Stimulated activated CD4-positive, alpha-beta T cell treated with anti-CD3 and anti-CD28 coated beads, Interleukin-12 subunit alpha, Interleukin-12 subunit beta, amount 100 ng/mL, for 24 hours (primary cell): ENCODE data around the gene IL32.
"Not testable (repeated sequence)": the region's sequence is repeated elsewhere in the genome, so short reads cannot be mapped to it uniquely, and the experiment has no call there.

Experiments used
- DNase-seq, 2 experiments: peaks; one replicate each; pipeline ENCODE4 v3.0.0-alpha.2; 2020; ENCODE audit warnings: low read depth in 2 of 2

IL32 gene

GRCh38 chr16:3070608-3071111, 5.2 kb downstream of the IL32 start:
- no peak for DNase-seq

DNA sequence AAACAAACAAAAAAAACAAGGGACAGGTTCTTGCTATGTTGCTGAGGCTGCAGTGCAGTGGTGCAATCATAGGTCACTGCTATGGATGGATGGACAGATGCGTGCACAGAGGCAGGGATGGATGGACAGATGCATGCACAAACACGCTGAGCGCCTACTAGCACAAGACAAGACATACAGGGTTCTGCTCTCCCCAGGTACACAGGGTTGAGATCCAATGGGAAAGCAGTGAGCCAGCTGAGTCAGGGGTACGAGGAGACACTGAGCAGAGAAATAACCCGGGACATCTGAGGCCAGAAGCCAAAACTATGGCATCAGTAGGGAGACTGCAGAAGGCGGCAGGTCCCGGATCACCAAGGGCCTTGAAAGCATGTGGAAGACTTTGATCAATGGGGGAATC, 6.2 kb downstream of the IL32 start:
- DNase-seq: no peak

DNA sequence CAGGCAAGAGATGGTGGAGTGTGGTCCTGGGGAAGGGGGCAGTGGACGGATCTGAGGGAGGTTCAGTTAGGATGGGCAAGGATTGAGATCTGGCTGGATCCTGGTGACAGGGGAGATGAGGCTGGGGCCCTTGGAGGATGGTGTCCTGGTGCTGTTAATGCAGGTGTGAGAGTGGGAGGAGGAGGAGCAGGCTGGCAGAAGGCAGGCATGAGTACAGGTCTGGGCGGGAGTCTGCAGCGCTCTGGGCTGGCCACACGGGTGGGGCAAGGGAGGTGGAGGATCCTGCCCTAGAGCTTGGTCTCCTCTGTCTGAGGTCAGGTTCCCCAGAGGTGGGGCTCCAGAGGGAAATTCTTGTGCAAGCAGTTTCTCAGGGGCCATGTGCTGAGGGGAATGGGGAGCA, 6.7 kb downstream of the IL32 start:
- DNase-seq: not testable (repeated sequence)

DNA sequence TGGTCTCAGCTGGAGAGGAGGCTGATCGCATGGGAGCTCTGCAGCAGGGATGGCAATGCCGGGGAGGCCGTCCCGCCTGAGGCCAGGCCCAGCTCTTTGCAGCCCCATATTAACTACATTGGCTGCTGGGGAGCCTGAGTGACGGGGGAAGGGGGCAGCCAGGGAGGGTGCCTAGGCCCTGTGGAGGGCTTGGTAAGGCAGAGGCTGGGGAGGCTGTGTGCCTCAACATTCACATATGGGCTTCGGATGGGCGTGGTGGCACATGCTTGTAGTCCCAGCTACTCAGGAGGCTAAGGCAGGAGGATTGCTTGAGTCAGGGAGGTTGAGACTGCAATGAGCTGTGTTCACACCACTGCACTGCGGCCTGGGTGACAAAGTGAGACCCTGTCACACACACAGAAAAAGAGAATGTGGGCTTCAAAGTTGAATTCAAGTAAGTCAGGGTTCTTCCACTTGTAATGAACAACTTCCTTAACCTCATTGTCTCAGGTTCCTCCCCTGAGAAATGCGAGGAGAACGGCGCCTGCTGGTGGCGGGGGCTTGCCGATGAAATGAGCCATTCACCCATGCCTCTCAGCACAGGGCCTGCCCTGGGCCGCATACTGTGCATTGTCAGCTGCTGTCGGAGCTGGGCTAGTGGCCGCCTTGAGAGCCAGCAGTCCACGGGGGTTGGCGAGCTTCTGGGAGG, 7.3 kb downstream of the IL32 start:
- not testable (repeated sequence) for DNase-seq

- DNase-seq: no peak
Measured at GRCh38 chr16:3073448-3073847, 8.0 kb downstream of the IL32 start.

GRCh38 chr16:3074860-3075522, 9.6 kb downstream of the IL32 start:
- no peak for DNase-seq

GRCh38 chr16:3075523-3075915, 10.1 kb downstream of the IL32 start:
- DNase-seq: no peak

GRCh38 chr16:3075946-3076345, 10.5 kb downstream of the IL32 start:
- not testable (repeated sequence) for DNase-seq

GRCh38 chr16:3076577-3076976, 11.1 kb downstream of the IL32 start:
- DNase-seq: no peak

DNA sequence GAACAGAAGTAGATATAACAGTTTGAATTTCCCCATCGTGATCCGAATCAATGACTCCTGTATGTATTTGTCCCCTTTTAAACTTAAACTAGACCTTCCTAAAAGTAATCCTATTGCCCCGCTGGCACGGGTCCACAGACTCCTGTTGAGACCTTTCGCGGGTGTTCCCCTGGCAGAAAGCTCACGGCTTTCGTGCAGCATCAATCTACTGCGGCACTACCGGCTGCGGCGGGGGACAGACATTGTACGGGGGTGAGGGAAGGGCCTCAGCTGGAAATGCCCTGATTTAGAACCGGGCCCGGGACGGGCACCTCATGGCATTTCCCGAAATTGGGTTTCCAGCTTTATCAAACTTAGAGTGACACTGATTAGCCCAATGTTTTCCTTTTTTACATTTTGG, 14.6 kb downstream of the IL32 start:
- no peak for DNase-seq

DNA sequence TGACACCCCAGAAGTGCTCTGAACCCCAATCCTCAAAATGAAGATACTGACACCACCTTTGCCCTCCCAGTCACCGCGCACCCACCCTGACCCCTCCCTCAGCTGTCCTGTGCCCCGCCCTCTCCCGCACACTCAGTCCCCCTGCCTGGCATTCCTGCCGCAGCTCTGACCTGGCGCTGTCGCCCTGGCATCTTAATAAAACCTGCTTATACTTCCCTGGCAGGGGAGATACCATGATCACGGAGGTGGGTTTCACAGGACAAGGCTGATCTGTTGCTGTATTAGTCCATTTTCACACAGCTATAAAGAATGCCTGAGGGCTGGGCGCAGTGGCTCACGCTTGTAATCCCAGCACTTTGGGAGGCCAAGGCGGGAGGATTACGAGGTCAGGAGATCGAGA, 16.5 kb downstream of the IL32 start:
- DNase-seq: not testable (repeated sequence)

GRCh38 chr16:3083408-3083807, 18.0 kb downstream of the IL32 start:
- DNase-seq: not testable (repeated sequence)

- no peak for DNase-seq
Measured at GRCh38 chr16:3084491-3084890, 19.1 kb downstream of the IL32 start.

GRCh38 chr16:3084969-3085670, 19.7 kb downstream of the IL32 start:
- DNase-seq: no peak

- no peak for DNase-seq
Measured at GRCh38 chr16:3085868-3086595, 20.6 kb downstream of the IL32 start.

- no peak for DNase-seq
Measured at GRCh38 chr16:3086596-3087242, 21.3 kb downstream of the IL32 start.

- no peak for DNase-seq
Measured at GRCh38 chr16:3087243-3088235, 22.1 kb downstream of the IL32 start.

- DNase-seq: no peak
Measured at GRCh38 chr16:3088450-3088849, 23.0 kb downstream of the IL32 start.

- no peak for DNase-seq
Measured at GRCh38 chr16:3088925-3089716, 23.7 kb downstream of the IL32 start.
